B cell (primary cell): ENCODE measurements around the gene ATP6V0E2. TPM values are rescaled to one million over a fixed set of nuclear protein-coding genes. Genes with fewer than 3 reads are reported as not detected.

Experiments
- ATAC-seq: fragments of 200-7000 bp; cut with Tn5 transposase; one replicate; pipeline ENCODE4 v1.10.0; 2021; ENCODE audit warnings: low read depth, mild to moderate bottlenecking, moderate number of reproducible peaks, moderate library complexity
- CTCF ChIA-PET: fragments of 350-600 bp; sonication (Branson Sonifier 250); formaldehyde crosslinking; loops from one replicate; lab custom pipeline; 2021; ENCODE audit warnings: antibody characterized with exemption, inconsistent platforms; lab: Charles Lee
- POLR2A ChIA-PET: fragments of 350-600 bp; sonication (Branson Sonifier 250); formaldehyde crosslinking; loops from one replicate; lab custom pipeline; 2021; ENCODE audit warnings: antibody characterized with exemption; lab: Charles Lee
- DNase-seq: peaks from one replicate; pipeline ENCODE4 v3.0.0; 2013
- H2AFZ ChIP-seq: 2 replicates; pipeline ENCODE4 v1.6.1; 2012; ENCODE audit warnings: mild to moderate bottlenecking, low read depth, low read length; ENCODE audit not compliant: insufficient read depth, poor library complexity, severe bottlenecking
- H3K27ac ChIP-seq, 2 donors: 1 replicate in 1 of 2; 2 replicates in 1 of 2; pipeline ENCODE4 v1.5.1; 2012 to 2013; ENCODE audit warnings: low read length in 2 of 2, mild to moderate bottlenecking in 2 of 2, moderate library complexity in 1 of 2
- H3K27me3 ChIP-seq, 4 experiments: fragments of 200-600 bp in 1 of 4; sonication (generic) in 1 of 4; replicated peaks in 1 of 4; 1 replicate in 2 of 4; 2 replicates in 2 of 4; pipeline versions ENCODE4 v1.6.1 to v1.7.0; 2013 to 2016; ENCODE audit warnings: low read length in 3 of 4, mild to moderate bottlenecking in 2 of 4, mixed read lengths in 1 of 4, moderate library complexity in 1 of 4; ENCODE audit not compliant: insufficient read depth in 4 of 4, control insufficient read depth in 3 of 4; ENCODE audit errors: control extremely low read depth in 1 of 4
- H3K36me3 ChIP-seq, 2 experiments: replicated peaks in 1 of 2; 1 replicate in 1 of 2; 2 replicates in 1 of 2; pipeline versions ENCODE4 v1.6.1 to v1.7.1; 2013; ENCODE audit warnings: low read length in 1 of 2; ENCODE audit not compliant: insufficient read depth in 2 of 2, control insufficient read depth in 1 of 2; ENCODE audit errors: control extremely low read depth in 1 of 2, extremely low read depth in 1 of 2
- H3K4me1 ChIP-seq, 2 donors: fragments of 200-600 bp in 1 of 2; sonication (generic) in 1 of 2; 1 replicate in 1 of 2; 2 replicates in 1 of 2; pipeline versions ENCODE4 v1.5.1 to v1.6.1; 2013 to 2017; ENCODE audit warnings: low read length in 2 of 2; ENCODE audit not compliant: control insufficient read depth in 2 of 2, insufficient read depth in 2 of 2
- H3K4me2 ChIP-seq: replicated peaks from 2 replicates; pipeline ENCODE3; 2012; ENCODE audit warnings: mild to moderate bottlenecking, low read depth, low read length; ENCODE audit not compliant: poor library complexity, severe bottlenecking
- H3K4me3 ChIP-seq, 5 experiments: fragments of 200-600 bp in 1 of 5; sonication (generic) in 1 of 5; 1 replicate in 3 of 5; 2 replicates in 2 of 5; pipeline versions ENCODE4 v1.5.1 to v1.7.0; 2011 to 2016; ENCODE audit warnings: low read length in 4 of 5, mild to moderate bottlenecking in 4 of 5, low read depth in 2 of 5, control low read depth in 1 of 5, moderate library complexity in 1 of 5; ENCODE audit not compliant: insufficient read depth in 1 of 5; ENCODE audit errors: control extremely low read depth in 1 of 5, extremely low read depth in 1 of 5
- H3K79me2 ChIP-seq: fragments of 200-600 bp; sonication (generic); one replicate; pipeline ENCODE4 v1.6.0; 2016; ENCODE audit warnings: low read length; ENCODE audit not compliant: control insufficient read depth, insufficient read depth
- H3K9ac ChIP-seq: fragments of 200-600 bp; sonication (generic); 2 replicates; pipeline ENCODE4 v1.6.1; 2017; ENCODE audit warnings: mild to moderate bottlenecking, low read length, moderate library complexity
- H3K9me3 ChIP-seq, 3 donors: one replicate each; pipeline versions ENCODE4 v1.6.1 to v1.7.1; 2013; ENCODE audit warnings: low read length in 2 of 3; ENCODE audit not compliant: control insufficient read depth in 2 of 3, insufficient read depth in 1 of 3; ENCODE audit errors: control extremely low read depth in 1 of 3
- H4K20me1 ChIP-seq: 2 replicates; pipeline ENCODE4 v1.6.0; 2012; ENCODE audit warnings: mild to moderate bottlenecking, low read length; ENCODE audit not compliant: insufficient read depth, control insufficient read depth, poor library complexity, severe bottlenecking
- H3K27ac Mint-ChIP-seq: one replicate; pipeline ENCODE4 v1.8.0; 2021; ENCODE audit warnings: mixed read lengths
- H3K27me3 Mint-ChIP-seq: one replicate; pipeline ENCODE4 v1.8.0; 2021; ENCODE audit warnings: mixed read lengths
- H3K4me1 Mint-ChIP-seq: one replicate; pipeline ENCODE4 v1.8.0; 2021; ENCODE audit warnings: mixed read lengths
- H3K4me3 Mint-ChIP-seq: one replicate; pipeline ENCODE4 v1.8.0; 2021; ENCODE audit warnings: mixed read lengths
- H3K9me3 Mint-ChIP-seq: one replicate; pipeline ENCODE4 v1.8.0; 2022; ENCODE audit warnings: mixed read lengths; ENCODE audit not compliant: insufficient read depth
- EZH2 ChIP-seq: IDR thresholded peaks from 2 replicates; pipeline ENCODE4 v1.6.1; 2012; ENCODE audit warnings: borderline replicate concordance, low read depth, mild to moderate bottlenecking, moderate library complexity, low read length; ENCODE audit not compliant: insufficient read depth, poor library complexity, severe bottlenecking
- WGBS: methylation state at CpG from one replicate; pipeline ENCODE4 v1.1.5; 2013; ENCODE audit warnings: missing lambda C conversion rate; ENCODE audit not compliant: insufficient coverage; 5-methylcytosine and 5-hydroxymethylcytosine counted together
- intact Hi-C: fragments of 100-400 bp; cut with micrococcal nuclease; formaldehyde crosslinking; loops from one replicate; pipeline ENCODE4 v1.10.0; 2022
- polyA plus RNA-seq: library from polyadenylated mRNA; depleted of rRNA; stranded (reverse); fragments of >200 nt; gene quantifications from 2 replicates; pipeline ENCODE4 v1.2.3, GENCODE V29; 2012
- total RNA-seq, 2 donors: library from RNA; stranded (reverse); fragments of 120-200 nt in 1 of 2; gene quantifications; 1 replicate in 1 of 2; 2 replicates in 1 of 2; pipeline versions ENCODE4 v1.2.3 to v1.2.4, GENCODE V29; 2013 to 2022
- TF ChIP-seq, protein P1 (sequence below): fragments of 200-600 bp; IDR thresholded peaks from one replicate; pipeline ENCODE4 v1.8.0; 2022; ENCODE audit warnings: antibody characterized with exemption, mild to moderate bottlenecking

Gene ATP6V0E2
- total and polyA plus RNA-seq, 2 donors (not counting 1 experiment from before 2014, with no cell fraction given): 13.5 to 49.6 TPM

DNA sequence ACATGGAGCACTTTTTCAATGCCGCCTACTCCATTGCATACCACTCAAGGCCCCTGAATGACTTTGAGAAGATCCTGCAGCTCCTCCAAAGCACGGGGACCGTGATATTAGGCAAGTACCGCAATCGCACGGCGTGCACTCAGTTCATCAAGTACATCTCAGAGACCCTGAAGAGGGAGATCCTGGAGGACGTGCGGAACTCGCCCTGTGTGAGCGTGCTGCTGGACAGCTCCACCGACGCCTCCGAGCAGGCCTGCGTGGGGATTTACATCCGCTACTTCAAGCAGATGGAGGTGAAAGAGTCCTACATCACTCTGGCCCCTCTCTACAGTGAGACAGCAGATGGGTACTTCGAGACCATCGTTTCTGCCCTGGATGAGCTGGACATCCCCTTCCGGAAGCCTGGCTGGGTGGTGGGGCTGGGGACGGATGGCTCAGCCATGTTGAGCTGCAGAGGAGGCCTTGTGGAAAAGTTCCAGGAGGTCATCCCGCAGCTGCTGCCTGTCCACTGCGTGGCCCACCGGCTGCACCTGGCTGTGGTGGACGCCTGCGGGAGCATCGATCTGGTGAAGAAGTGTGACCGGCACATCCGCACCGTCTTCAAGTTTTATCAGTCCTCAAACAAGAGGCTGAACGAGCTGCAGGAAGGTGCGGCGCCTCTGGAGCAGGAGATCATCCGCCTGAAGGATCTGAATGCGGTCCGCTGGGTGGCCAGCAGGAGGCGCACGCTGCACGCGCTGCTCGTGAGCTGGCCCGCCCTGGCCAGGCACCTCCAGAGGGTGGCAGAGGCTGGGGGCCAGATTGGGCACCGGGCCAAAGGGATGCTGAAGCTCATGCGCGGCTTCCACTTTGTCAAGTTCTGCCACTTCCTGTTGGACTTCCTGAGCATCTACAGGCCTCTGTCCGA is 12.7 kb upstream of the ATP6V0E2 start:
- H3K27me3 Mint-ChIP-seq: no peaks in the 10 kb centered on the region
- peaks cover 5 to 9% of the 10 kb centered on the region in 2 donors for H3K4me1 ChIP-seq
- no peaks in the 10 kb centered on the region for H3K27me3 ChIP-seq
- peaks cover 1% of the 10 kb centered on the region for H3K4me1 Mint-ChIP-seq
- no peak overlapping the region for H3K9ac ChIP-seq
- no peak overlapping the region for H3K4me3 Mint-ChIP-seq
- H3K79me2 ChIP-seq: no peaks in the 10 kb centered on the region
- 95% methylated on average over 42 of the region's 45 CpGs for WGBS
- TF ChIP-seq, protein P1, sequence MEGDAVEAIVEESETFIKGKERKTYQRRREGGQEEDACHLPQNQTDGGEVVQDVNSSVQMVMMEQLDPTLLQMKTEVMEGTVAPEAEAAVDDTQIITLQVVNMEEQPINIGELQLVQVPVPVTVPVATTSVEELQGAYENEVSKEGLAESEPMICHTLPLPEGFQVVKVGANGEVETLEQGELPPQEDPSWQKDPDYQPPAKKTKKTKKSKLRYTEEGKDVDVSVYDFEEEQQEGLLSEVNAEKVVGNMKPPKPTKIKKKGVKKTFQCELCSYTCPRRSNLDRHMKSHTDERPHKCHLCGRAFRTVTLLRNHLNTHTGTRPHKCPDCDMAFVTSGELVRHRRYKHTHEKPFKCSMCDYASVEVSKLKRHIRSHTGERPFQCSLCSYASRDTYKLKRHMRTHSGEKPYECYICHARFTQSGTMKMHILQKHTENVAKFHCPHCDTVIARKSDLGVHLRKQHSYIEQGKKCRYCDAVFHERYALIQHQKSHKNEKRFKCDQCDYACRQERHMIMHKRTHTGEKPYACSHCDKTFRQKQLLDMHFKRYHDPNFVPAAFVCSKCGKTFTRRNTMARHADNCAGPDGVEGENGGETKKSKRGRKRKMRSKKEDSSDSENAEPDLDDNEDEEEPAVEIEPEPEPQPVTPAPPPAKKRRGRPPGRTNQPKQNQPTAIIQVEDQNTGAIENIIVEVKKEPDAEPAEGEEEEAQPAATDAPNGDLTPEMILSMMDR: no peak
- TF ChIP-seq EZH2: no peak
- ChIA-PET POLR2A (interaction anchor here (0.6 kb wide), 1 partner anchor 739 kb away, joined by 3 read pairs; no protein-coding TSS in a partner anchor), CTCF (no interaction called here)
- H3K4me3 ChIP-seq: no peak overlapping the region
- no peaks in the 10 kb centered on the region for H4K20me1 ChIP-seq
- DNase-seq: no peak
- H3K27ac Mint-ChIP-seq: no peak overlapping the region
- peaks cover 0 to 31% of the 10 kb centered on the region in 2 experiments for H3K36me3 ChIP-seq
- no peak for ATAC-seq
- no peak overlapping the region for H3K27ac ChIP-seq
- H3K9me3 Mint-ChIP-seq: no peaks in the 10 kb centered on the region
- no peaks in the 10 kb centered on the region for H3K9me3 ChIP-seq
- no peak overlapping the region for H3K4me2 ChIP-seq
- intact Hi-C loops: no loop called here
- no peak overlapping the region for H2AFZ ChIP-seq

DNA sequence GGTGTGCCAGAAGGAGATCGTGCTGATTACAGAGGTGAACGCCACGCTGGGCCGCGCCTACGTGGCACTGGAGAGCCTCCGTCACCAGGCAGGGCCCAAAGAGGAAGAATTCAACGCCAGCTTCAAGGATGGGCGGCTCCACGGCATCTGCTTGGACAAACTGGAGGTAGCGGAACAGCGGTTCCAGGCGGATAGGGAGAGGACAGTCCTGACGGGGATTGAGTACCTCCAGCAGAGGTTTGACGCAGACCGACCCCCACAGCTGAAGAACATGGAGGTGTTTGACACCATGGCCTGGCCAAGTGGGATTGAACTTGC is 12.1 kb upstream of the ATP6V0E2 start:
- peaks cover 5 to 10% of the 10 kb centered on the region in 2 donors for H3K4me1 ChIP-seq
- 97% methylated on average over 16 of the region's 16 CpGs for WGBS
- no peak for TF ChIP-seq EZH2
- TF ChIP-seq, protein P1: no peak
- ChIA-PET POLR2A (no interaction called here), CTCF (no interaction called here)
- no peak overlapping the region for H3K4me3 ChIP-seq
- H4K20me1 ChIP-seq: no peaks in the 10 kb centered on the region
- intact Hi-C loops: no loop called here
- no peak overlapping the region for H3K4me2 ChIP-seq
- DNase-seq: no peak
- H3K9me3 ChIP-seq: no peaks in the 10 kb centered on the region
- peaks cover 0 to 29% of the 10 kb centered on the region in 2 experiments for H3K36me3 ChIP-seq
- peaks cover 2% of the 10 kb centered on the region for H3K4me1 Mint-ChIP-seq
- H3K27me3 ChIP-seq: no peaks in the 10 kb centered on the region
- H3K27ac ChIP-seq: no peak overlapping the region
- H3K4me3 Mint-ChIP-seq: no peak overlapping the region
- ATAC-seq: no peak
- H3K79me2 ChIP-seq: no peaks in the 10 kb centered on the region
- H3K27me3 Mint-ChIP-seq: no peaks in the 10 kb centered on the region
- H2AFZ ChIP-seq: no peak overlapping the region
- H3K27ac Mint-ChIP-seq: no peak overlapping the region
- no peak overlapping the region for H3K9ac ChIP-seq
- no peaks in the 10 kb centered on the region for H3K9me3 Mint-ChIP-seq
